HK-2 (cell line): Measurements from ENCODE around the gene ADIG.
"Not testable (repeated sequence)": the region's sequence is repeated elsewhere in the genome, so short reads cannot be mapped to it uniquely, and the experiment has no call there.

Source experiments
- DNase-seq: peaks from one replicate; pipeline ENCODE4 v3.0.0-alpha.2; 2018; ENCODE audit not compliant: unreplicated experiment

ADIG gene

DNA sequence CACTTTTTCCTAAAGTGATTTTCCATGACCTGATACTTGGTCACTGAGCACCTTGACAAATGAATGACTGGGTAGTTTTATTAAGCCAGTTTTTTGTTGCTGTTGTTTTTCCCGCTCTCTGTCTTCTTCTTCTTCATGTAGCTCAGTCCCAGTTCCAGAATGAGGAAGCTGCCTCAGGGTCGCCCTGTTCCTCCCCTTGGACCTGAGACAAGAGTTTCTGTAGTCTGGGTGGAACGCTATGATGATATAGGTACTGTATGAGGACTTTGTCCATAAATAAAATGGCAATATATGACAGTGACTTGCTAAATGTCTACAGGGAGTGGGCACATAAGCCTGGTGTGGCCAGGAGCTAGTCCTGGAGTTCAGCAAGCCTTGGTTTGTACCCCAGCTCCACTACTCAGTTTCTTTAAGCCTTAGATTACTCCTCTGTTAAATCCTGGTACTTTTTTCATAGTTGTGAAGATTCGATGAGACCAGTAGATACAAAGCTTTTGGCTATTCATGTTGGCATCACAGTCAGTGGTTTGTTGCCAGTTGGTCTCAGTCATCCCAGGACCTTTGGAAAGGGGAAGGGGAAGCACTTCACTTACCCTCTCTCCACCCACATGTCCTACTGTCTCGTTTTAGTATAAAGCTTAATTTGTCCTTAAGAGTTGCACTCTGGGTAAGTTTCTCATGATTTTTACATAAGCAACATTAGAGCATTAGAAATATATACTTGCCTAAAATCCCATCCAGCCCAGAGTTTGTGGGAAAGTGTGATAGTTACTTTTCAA is 11.1 kb upstream of the ADIG start:
- DNase-seq: no peak

DNA sequence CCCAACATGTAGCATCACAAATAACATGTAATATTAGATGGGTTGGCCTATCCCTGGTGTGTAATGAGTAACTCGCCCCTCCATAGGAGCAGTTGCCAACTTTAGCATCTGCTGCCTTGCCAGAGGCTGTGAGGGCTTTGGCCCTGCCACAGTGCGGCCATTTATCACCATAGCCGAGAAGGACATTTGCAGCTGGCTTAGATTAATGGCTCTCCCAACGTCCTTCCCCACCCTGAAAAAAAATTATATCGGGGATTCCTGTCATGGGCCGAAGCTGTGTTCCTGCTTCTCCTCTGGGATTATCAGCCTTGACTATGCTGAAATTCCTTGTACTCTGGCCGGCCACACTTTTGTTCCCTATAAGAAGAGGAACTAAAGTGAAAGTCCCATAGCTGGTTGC is 7.6 kb upstream of the ADIG start:
- DNase-seq: no peak

DNA sequence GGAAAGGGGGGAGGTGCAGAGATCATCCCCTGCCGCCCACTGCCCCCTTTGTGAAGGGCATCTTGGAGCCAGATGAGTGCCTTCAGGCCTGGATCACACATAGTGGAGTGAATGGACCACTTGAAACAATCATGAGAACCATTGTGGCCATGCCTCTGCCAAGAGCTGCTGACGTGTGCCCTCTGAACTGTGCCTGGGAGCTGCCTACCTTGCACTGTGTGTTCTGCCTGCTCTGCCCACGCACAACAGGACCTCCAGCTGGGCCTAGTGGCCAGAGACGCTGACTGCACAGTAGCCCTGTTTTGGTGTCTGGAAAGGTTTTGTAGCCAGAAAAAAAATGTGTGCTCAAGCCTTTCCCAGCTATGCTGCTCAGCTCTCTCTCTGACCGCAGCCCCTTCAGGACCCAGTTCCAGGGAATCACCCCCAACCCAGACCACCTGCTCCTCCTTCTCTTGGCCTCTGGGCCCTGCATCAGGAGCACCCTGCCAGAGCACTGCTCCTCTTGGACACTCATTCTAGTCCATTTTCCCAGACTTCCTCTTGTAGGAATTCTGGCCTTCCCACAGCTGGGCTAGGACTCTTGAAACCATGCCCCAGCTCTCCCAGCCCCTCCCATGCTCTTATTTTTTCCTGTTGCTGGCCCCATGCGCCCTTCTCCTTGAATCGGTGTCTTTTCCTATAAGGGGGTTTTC is 1.6 kb upstream of the ADIG start:
- no peak for DNase-seq

DNA sequence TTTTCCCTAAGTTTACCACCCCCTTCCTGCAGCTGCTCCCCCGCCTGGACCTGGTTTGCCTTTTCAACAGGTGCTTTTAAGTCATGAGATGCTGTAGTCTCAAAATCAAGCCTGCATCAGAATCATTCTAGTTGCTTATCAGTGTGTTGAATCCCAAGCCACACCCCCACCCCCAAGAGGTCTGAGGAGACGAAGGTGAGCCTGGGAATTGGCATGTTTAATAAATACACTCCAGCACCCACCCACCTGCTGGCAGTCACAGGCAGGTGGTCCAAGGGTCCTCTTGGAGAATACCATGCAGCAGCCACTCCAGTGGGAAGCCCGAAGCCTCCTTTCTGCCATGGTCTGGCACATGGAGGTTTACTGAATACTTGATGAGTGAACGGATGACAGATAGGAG is 1.1 kb upstream of the ADIG start:
- no peak for DNase-seq

DNA sequence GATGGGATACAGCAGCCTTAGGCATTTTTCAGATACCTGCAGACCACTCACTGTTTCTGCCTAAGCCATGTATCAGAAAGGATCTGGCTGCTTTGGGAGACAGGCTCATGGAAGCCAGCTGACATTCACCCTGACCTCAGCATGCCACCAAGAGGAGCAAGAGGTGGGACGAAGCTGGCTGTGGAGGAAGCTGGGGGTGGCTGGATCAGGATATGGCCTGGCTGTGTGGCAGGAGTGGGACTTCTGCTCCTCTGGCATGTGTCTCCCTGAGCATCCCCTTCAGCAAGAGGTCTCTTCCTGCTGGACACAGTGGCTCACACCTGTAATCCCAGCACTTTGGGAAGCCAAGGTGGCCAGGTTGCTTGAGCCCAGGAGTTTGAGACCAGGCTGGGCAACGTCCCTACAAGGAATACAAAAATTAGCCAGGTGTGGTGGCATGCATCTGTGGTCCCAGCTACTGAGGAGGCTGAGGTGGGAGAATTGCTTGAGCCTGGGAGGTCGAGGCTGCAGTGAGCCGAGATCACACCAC is 897 bp downstream of the ADIG start:
- no peak for DNase-seq

DNA sequence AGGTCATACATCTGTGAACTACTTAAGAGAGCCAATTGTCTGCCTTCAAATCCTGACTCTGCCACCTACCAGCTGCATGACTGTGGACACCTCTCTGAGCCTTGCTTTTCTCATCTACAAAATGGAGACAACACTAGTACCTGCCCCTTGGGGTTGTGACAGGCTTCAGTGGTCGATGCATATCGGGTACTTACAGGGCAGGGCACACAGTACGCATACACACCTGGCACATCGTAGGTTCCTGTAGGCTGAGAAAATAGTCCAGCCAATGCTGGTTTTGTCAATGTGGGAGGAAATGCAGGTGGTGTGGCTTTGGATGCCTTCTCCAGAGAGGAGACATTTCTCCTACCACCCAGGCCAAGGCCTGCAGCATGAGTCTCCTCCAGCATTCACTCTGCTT is 2.3 kb downstream of the ADIG start:
- no peak for DNase-seq

DNA sequence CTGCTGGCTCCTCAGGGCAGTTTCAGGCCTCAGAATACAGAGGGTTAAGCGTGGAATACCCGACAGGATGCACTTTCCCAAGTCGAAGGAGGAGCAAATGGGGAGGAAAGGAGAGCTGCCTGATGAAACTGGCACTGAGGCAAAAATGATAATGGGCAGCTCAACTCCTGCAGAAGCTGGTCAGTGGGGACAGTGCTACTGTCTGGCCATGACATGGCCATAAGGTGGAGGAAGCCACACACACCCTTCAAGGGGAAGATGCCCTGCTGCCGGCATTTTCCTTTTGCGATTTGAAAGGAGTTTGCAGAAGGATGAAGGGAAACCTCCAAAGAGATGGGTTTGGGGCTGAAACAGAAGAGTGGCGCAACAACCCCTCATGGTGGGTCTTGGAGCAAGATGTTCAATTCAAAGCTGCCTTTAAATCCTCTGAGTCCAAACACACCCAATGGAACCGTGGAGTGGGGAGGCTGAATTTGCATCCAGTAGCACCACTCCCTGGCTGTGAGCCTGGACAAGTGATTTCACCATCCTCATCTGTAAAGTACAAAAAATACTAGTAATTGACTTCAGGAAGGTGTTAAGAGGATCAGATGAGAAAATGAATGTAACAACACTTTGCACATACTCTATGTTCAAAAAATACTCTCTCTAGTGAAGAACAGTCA is 3.2 kb downstream of the ADIG start:
- no peak for DNase-seq

DNA sequence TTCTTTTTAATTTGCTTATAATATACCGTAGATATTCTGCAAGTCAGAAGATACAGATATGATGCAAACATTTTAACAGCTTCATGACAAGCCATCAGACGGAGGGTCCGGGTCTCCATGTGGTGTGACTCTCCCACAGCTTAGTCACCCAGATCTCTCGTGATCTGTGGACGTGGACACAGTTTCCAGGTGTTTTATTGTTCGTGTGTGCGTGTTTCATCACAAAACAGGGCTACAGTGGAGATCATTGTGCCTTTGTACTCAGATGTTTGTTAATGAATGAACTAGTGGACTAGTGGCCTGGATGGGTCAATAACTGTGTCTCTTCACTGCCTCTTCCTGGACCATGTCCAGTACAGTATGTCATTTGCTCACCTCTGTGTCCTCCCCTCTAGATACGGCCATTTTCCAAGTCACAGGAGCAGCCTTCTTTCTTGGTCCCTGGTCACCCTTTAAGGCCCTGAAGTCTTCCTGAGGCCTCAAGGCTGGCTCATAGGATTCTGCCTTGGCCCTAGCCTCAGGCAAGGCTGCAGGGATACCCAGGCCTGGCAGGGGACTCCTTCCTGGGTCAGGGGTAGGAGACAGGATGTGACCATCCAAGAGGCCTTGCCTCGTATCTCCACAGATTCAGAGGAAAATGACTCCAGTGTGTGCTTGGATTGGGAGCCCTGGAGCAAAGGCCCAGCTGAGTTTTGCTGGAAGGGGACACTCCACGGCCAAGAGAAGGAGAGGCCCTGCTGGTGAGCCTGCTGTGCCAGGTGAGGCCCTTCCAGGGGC is 4.6 kb downstream of the ADIG start:
- DNase-seq: no peak

DNA sequence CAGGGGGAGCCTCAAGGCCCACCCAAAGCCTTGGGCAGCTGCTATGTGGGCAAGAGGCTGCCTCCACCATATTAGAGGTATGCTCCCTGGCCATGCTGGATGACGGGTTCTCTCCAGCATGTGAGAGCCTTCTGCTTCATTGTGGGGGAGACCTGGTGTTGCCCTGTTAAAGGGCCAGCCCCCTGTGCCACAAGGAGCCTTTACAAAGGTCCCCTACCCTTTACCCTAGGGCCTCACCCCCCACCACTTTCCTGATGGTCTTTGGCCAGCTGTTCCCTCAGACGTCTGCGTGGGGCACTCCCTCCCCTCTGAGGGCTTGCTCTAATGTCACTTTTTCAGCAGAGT is 5.2 kb downstream of the ADIG start:
- no peak for DNase-seq

DNA sequence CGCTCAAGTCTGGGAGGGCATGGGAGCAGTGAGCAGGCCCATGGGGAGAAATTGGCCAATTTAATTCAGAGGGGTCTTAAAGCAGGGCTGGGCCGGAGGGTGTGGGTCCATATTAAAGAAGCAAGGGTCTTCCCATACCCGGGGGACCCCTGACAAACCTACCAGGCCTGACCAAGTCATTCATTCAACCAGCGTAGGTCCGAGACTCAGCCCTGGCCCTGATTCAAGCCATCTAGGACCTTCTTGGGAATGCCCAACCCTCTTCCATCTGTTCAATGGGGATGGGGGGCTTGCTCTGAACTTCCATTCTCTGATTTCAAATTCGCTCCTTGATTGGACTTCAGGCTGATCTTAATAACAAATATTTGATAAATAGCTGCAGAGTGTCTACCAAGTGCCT is 7.3 kb downstream of the ADIG start:
- DNase-seq: no peak

DNA sequence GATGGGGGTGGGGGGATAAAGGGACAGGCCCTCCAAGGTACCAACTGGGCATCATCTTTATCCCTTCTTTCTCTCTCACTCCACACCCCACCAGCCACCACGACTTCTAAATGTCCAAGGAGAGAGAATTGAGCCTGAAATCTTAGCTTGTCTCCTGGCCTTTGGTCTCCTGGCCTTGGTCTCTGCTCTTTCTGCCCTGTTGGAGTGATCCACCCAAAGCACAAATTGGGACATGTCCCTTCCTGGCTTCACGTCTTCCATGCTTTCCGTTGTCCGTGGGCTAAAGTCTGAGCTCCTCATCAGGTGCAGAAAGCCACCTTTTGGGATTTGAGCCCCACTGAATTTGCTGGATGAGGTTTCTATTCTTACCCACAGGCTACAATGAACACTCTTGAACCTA is 8.4 kb downstream of the ADIG start:
- DNase-seq: no peak

DNA sequence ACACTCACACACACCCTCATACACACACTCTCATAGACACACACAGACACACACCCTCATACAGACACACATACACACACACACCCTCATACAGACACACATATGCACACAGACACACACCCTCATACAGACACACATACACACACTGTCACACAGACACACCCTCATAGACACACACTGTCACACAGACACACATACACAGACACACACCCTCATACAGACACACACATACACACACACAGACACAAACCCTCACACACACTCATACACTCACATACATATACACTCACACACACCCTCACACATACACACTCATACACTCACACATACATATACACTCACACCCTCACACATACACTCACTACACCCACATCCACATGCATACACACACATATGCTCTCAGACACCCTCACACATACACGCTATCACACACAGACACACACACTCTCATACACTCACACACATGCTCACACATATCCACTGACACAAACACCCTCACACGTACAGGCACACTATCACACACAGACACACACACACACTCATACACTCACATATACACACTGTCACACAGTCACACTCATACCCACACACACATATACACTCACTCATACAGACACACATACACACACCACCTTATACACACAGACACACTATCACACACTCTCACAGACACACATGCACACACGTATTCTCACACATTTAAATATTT is 9.1 kb downstream of the ADIG start:
- DNase-seq: no peak

DNA sequence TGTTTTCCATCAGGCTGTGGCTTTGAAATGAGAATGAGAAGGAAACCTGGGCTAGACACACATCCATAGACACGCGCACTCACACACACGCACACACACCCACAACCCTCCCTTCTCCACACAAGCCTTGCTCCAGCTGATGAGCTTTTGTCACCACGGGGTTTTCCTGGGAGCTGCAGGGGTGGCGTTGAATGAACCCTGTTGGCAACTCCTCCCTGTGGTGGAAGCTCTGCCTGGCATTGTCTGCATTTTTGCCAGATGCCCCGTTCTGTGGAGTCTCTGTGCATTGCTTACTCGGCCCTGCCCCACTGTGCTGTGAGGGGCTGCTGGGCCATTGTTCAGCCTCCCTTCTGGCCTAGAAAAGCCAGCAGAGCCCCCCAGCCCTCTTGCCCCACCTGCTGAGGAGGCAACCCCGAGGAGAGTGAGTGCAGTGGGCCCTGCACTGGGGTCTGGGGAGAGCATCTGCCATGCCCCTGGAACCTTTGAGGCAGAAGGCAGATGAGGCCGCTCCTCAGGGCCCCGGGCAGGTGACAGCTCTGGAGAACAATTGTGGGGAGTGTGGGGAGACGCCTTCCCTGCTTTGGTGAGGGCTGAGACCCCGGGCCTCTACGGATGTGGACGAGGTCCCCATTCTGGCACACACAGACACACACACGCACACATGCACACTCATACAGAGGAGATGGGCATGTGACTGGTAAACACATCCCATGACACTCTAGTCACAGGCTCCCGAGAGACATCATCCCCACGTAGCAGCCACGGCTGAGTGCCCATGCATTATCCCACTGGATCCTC is 9.9 kb downstream of the ADIG start:
- peak; percentile 78 for DNase-seq

DNA sequence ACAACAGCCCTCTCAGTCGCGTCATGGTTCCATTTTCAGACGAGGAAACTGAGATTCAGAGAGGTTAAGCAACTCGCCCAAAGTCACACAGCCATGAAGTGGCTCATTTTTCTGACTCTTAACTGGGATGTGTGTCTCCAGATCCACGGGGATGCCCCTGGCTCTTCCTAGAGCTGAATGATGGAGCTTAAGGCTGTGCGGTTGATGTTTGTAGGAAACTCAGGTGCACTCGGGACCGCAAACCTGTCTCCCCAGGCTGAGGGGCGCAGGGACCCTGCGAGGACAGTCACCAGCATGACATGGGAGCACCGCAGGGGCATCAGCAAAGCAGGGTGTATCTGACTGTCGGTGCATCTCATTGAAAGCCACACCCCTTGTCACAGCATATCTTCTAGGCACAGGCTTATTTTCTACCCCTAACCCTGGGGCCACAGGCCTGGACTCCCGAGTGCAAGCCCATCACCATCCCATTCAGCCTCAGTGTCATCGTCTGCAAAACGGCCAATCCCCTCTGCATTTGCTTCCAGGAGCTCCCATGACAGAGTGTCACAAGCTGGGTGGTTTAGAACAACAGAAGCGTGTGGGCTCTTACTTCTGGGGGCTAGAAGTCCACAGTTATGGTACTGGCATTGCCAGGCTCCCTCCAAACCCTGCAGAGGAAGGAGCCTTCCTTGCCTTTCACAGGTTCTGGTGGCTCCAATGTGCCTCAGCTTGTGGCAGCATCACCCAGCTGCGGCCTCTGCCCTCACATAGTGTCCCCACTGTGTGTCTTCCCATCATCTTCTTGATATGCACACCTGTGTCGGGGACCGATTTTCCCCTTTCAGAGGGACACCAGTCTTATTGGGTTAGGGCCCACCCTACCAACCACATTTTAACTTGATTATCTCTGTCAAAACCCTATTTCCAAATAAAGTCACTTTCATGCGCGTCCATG is 10.7 kb downstream of the ADIG start:
- DNase-seq: no peak

DNA sequence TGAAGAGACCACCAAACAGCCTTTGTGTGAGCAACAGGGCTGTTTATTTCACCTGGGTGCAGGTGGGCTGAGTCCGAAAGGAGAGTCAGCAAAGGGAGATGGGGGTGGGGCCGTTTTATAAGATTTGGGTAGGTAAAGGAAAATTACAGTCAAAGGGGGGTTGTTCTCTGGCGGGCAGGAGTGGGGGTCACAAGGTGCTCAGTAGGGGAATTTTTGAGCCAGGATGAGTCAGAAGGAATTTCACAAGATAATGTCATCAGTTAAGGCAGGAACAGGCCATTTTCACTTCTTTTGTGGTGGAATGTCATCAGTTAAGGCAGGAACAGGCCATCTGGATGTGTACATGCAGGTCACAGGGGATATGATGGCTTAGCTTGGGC is 11.4 kb downstream of the ADIG start:
- not testable (repeated sequence) for DNase-seq

DNA sequence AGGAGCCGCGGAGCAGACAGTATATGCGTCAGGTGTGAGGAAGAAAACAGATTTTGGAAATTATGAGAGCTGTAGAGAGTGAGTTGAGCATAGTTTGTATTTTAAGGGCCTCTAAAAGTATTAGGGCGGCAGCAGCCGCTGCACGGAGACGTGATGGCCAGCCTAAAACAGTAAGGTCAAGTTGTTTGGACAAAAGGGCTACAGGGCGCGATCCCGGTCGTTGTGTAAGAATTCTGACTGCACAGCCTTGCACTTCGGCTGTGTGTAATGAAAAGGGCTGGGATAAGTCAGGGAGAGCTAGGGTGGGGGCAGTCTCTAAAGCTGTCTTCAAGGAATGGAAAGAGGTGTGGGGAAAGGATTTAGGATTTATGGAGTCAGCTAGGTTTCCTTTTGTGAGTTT is 13.3 kb downstream of the ADIG start:
- DNase-seq: not testable (repeated sequence)

DNA sequence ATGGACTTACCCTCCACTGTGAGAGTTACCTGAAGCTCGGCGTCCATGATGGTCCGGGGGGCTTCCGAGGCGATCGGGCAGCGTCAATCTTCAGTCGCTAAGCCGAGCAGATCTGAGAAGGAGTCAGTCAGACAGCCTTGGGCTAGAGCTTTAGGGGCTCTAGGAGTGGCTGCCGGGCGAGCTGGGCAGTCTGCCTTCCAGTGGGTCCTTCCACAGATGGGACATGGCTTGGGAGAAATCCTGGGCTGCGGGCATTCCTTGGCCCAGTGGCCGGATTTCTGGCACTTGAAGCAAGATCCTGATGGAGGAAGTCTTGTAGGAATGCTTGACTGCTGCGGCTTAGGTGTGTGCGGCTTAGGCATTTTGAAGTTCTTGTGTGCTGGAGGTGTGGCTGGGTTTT is 14.9 kb downstream of the ADIG start:
- not testable (repeated sequence) for DNase-seq

DNA sequence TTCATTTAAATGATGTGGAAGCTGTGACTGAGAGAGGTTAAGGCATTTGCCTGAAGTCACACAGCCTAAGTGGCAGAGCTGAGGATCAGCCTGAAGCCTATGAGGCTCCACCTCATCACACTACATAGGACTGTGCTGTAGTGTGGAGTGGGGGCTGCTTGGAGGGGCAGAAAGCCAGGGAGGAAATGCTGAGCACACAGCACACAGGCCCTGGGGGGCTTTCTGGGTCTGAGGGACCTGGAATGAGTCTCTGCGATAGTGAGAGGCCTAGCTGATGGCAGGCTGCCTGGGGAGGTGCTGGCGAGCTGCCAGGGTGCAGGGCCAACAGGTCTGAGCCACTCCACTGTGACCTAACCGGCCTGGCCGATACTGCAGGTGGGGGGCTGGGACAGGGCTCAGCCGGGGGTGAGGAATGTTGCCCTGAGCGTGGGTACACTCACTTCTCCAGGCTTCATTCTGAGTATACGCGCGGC is 18.4 kb downstream of the ADIG start:
- peak; percentile 98 for DNase-seq

DNA sequence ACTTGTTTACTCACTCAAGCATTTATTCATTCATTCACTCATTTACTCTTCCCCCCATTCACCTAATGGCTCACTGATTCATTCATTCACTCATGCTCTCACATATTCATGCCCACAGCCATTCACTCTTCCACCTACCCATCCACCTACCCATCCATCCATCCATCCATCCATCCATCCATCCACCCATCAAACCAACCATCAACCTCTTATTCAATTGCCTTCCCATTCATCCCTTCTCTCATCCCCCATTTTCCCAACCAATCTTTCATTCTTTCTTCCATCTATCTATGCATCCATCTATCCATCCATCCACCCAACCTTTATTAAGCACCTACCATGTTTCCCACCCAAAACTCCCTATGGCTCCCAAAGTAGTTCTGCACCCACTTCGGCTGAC is 19.1 kb downstream of the ADIG start:
- no peak for DNase-seq
